Keratinocyte (primary cell): ENCODE results near the gene ASPN. TPM values are rescaled to one million over a fixed set of nuclear protein-coding genes. Genes with fewer than 3 reads are reported as not detected.

ENCODE experiments used
- DNase-seq: peaks from one replicate; pipeline ENCODE4 v3.0.0-alpha.2; 2011; ENCODE audit warnings: low read depth, missing footprints, low spot score
- FAIRE-seq: peaks from 2 replicates; lab custom pipeline; 2011; peaks lifted over from hg19 to GRCh38; lab: Jason Lieb, UNC
- H2AFZ ChIP-seq: 2 replicates; pipeline ENCODE4 v1.6.0; 2012; ENCODE audit warnings: low read length, control low read depth, inconsistent platforms; ENCODE audit not compliant: control insufficient read depth
- H3K27ac ChIP-seq: 2 replicates; pipeline ENCODE4 v1.5.1; 2011; ENCODE audit warnings: low read length; ENCODE audit not compliant: control insufficient read depth, insufficient read depth
- H3K27me3 ChIP-seq: 3 replicates; pipeline ENCODE4 v1.6.0; 2011; ENCODE audit warnings: low read length; ENCODE audit not compliant: control insufficient read depth, insufficient read depth; ENCODE audit errors: extremely low read depth
- H3K36me3 ChIP-seq, 2 experiments: 2 replicates in 1 of 2; 3 replicates in 1 of 2; pipeline ENCODE4 v1.5.1; 2011; ENCODE audit warnings: low read length in 2 of 2, mild to moderate bottlenecking in 1 of 2; ENCODE audit not compliant: control insufficient read depth in 2 of 2, insufficient read depth in 2 of 2; ENCODE audit errors: extremely low read depth in 1 of 2
- H3K4me1 ChIP-seq: 3 replicates; pipeline ENCODE4 v1.5.1; 2011; ENCODE audit warnings: low read length; ENCODE audit not compliant: control insufficient read depth, insufficient read depth; ENCODE audit errors: extremely low read depth
- H3K4me2 ChIP-seq: 3 replicates; pipeline ENCODE4 v1.6.0; 2011; ENCODE audit warnings: low read depth, low read length; ENCODE audit not compliant: control insufficient read depth, insufficient read depth; ENCODE audit errors: extremely low read depth
- H3K4me3 ChIP-seq, 3 experiments: fragments of 200-600 bp in 1 of 3; sonication (generic) in 1 of 3; 2 replicates in 2 of 3; 3 replicates in 1 of 3; pipeline ENCODE4 v1.5.1; 2011 to 2016; ENCODE audit warnings: low read length in 3 of 3, mild to moderate bottlenecking in 3 of 3, control low read depth in 2 of 3, inconsistent platforms in 1 of 3, low read depth in 1 of 3, mixed read lengths in 1 of 3, mixed run types in 1 of 3, moderate library complexity in 1 of 3; ENCODE audit not compliant: control insufficient read depth in 2 of 3, insufficient read depth in 2 of 3; ENCODE audit errors: extremely low read depth in 1 of 3
- H3K79me2 ChIP-seq: 2 replicates; pipeline ENCODE4 v1.6.0; 2012; ENCODE audit warnings: low read length; ENCODE audit not compliant: control insufficient read depth, insufficient read depth
- H3K9ac ChIP-seq: 3 replicates; pipeline ENCODE4 v1.6.0; 2011; ENCODE audit warnings: low read length; ENCODE audit not compliant: control insufficient read depth, insufficient read depth; ENCODE audit errors: extremely low read depth
- H3K9me1 ChIP-seq: 3 replicates; pipeline ENCODE4 v1.6.0; 2011; ENCODE audit warnings: low read length; ENCODE audit not compliant: control insufficient read depth, insufficient read depth; ENCODE audit errors: extremely low read depth
- H3K9me3 ChIP-seq: 2 replicates; pipeline ENCODE4 v1.5.1; 2012; ENCODE audit warnings: low read depth, low read length; ENCODE audit not compliant: control insufficient read depth
- H4K20me1 ChIP-seq: 3 replicates; pipeline ENCODE4 v1.6.0; 2011; ENCODE audit warnings: low read length; ENCODE audit not compliant: control insufficient read depth, insufficient read depth; ENCODE audit errors: extremely low read depth
- EZH2 ChIP-seq: IDR thresholded peaks from one replicate; pipeline ENCODE4 v1.6.1; 2012; ENCODE audit warnings: inconsistent platforms, mild to moderate bottlenecking, low read length, moderate library complexity
- dilution Hi-C: fragments of 300-500 bp; cut with MboI; formaldehyde crosslinking; loops from one replicate; pipeline ENCODE4 v1.7.0; 2020; ENCODE audit warnings: low sequenced_read_pairs; ENCODE audit not compliant: extremely low pct_ligation_motif_present
- polyA plus RNA-seq, 5 experiments: library from polyadenylated mRNA; depleted of rRNA in 3 of 5; stranded (reverse) in 3 of 5; stranded (forward) in 1 of 5; unstranded in 1 of 5; fragments of >200 nt; gene quantifications; 1 replicate in 1 of 5; 2 replicates in 3 of 5; 3 replicates in 1 of 5; pipeline versions ENCODE4 v1.2.1 to v1.2.3, GENCODE V29; 2011 to 2012; ENCODE audit warnings: missing spikeins in 2 of 5, low read depth in 1 of 5, low replicate concordance in 1 of 5
- TF ChIP-seq, protein P1 (sequence below), 3 experiments: IDR thresholded peaks in 1 of 3; conservative IDR thresholded peaks in 1 of 3; optimal IDR thresholded peaks in 1 of 3; 2 replicates in 2 of 3; 3 replicates in 1 of 3; pipeline versions ENCODE3 to v1.5.1; 2011; ENCODE audit warnings: low read length in 3 of 3, mild to moderate bottlenecking in 3 of 3, moderate library complexity in 2 of 3, control low read depth in 1 of 3, inconsistent platforms in 1 of 3; ENCODE audit not compliant: insufficient read depth in 2 of 3; ENCODE audit errors: extremely low read depth in 1 of 3

ASPN gene
- polyA plus RNA-seq, 1 donor (not counting 4 experiments of a cell fraction or from before 2014, with no cell fraction given), result 0.63 TPM

DNA sequence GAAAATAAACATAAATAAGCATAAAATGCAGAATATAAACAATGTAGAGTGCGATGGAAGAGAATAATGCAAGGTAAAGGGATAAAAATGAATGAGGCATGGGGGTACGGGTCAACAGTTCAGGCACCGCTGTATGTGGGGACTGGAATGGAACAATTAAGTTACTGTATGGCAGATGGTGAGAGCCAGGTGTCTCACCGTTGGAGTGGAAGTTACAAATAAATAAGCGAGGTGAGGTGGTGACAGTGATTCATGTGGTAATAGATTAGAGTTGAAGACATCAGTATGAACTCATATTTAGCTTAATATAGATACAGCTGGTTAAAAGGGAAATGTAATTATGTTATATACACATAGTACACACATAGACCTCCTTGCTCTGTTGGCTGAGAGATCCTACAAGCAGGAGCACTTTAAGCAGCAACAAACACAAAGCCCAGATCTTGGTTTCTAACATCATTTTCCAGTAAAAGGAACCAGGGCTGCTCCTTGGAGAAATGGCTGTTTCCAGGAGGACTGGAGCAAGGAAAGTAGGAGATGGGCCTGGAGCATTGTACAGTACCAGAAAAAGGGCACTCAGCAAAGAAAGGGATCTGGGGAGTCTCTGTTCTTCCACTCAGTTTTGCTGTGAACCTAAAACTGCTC is 55.7 kb downstream of the ASPN start:
- Histone ChIP-seq H3K79me2 (no peaks in the 10 kb centered on the region), H3K27ac (no peak overlapping the region), H3K9me1 (no peaks in the 10 kb centered on the region), H3K4me3 (no peak overlapping the region), H4K20me1 (no peaks in the 10 kb centered on the region), H3K9me3 (no peaks in the 10 kb centered on the region), H3K9ac (no peak overlapping the region), H3K27me3 (no peaks in the 10 kb centered on the region), H3K4me2 (no peak overlapping the region), H3K4me1 (no peaks in the 10 kb centered on the region), H2AFZ (no peak overlapping the region), H3K36me3 (no peaks in the 10 kb centered on the region)
- TF ChIP-seq, protein P1, sequence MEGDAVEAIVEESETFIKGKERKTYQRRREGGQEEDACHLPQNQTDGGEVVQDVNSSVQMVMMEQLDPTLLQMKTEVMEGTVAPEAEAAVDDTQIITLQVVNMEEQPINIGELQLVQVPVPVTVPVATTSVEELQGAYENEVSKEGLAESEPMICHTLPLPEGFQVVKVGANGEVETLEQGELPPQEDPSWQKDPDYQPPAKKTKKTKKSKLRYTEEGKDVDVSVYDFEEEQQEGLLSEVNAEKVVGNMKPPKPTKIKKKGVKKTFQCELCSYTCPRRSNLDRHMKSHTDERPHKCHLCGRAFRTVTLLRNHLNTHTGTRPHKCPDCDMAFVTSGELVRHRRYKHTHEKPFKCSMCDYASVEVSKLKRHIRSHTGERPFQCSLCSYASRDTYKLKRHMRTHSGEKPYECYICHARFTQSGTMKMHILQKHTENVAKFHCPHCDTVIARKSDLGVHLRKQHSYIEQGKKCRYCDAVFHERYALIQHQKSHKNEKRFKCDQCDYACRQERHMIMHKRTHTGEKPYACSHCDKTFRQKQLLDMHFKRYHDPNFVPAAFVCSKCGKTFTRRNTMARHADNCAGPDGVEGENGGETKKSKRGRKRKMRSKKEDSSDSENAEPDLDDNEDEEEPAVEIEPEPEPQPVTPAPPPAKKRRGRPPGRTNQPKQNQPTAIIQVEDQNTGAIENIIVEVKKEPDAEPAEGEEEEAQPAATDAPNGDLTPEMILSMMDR (optimal IDR thresholded peaks at IDR 0.05 in 1 of 3, IDR thresholded peaks at IDR 0.05 in 1 of 3, conservative IDR thresholded peaks at IDR 0.05 in 1 of 3; ENCODE audit: extremely low read depth in 1 of 3, insufficient read depth in 2 of 3, low read length in 3 of 3), result no peak
- no peak for TF ChIP-seq EZH2
- dilution Hi-C loops, result no loop called here
- FAIRE-seq (no peak), DNase-seq (no peak)

GRCh38 chr9:92425474-92425873 is 56.8 kb downstream of the ASPN start:
- no peak overlapping the region for H3K4me3 ChIP-seq
- no peaks in the 10 kb centered on the region for H3K36me3 ChIP-seq
- no peak overlapping the region for H2AFZ ChIP-seq
- H4K20me1 ChIP-seq, result no peaks in the 10 kb centered on the region
- no peak overlapping the region for H3K4me2 ChIP-seq
- no peak for FAIRE-seq
- dilution Hi-C loops, result no loop called here
- no peaks in the 10 kb centered on the region for H3K27me3 ChIP-seq
- H3K9me1 ChIP-seq, result no peaks in the 10 kb centered on the region
- no peak overlapping the region for H3K9ac ChIP-seq
- TF ChIP-seq, protein P1 (optimal IDR thresholded peaks at IDR 0.05 in 1 of 3, IDR thresholded peaks at IDR 0.05 in 1 of 3, conservative IDR thresholded peaks at IDR 0.05 in 1 of 3; ENCODE audit: extremely low read depth in 1 of 3, insufficient read depth in 2 of 3, low read length in 3 of 3), result no peak
- TF ChIP-seq EZH2, result no peak
- no peaks in the 10 kb centered on the region for H3K4me1 ChIP-seq
- no peak overlapping the region for H3K27ac ChIP-seq
- no peak for DNase-seq
- H3K79me2 ChIP-seq, result no peaks in the 10 kb centered on the region
- no peaks in the 10 kb centered on the region for H3K9me3 ChIP-seq
